Measurements from ENCODE around the gene TVP23A. TPM values are rescaled to one million over a fixed set of nuclear protein-coding genes. Genes with fewer than 3 reads are reported as not detected.

TVP23A gene
- total RNA-seq, 1 experiment from 2014 or later = not detected

GRCh38 chr16:10808218-10808617, 10.4 kb downstream of the TVP23A start:
- H3K4me1 ChIP-seq (ENCODE audit: insufficient read depth, low read length, poor library complexity, severe bottlenecking) = no peaks in the 10 kb centered on the region
- intact Hi-C loops (cut with micrococcal nuclease; ENCODE audit: unreplicated experiment) = no loop called here
- H3K36me3 ChIP-seq (ENCODE audit: insufficient read depth, low read length, poor library complexity, severe bottlenecking) = no peaks in the 10 kb centered on the region
- no peaks in the 10 kb centered on the region for H3K9me3 ChIP-seq (ENCODE audit: low read depth, low read length, poor library complexity, severe bottlenecking)
- no peaks in the 10 kb centered on the region for H3K27me3 ChIP-seq (replicated peaks; ENCODE audit: insufficient read depth, low read depth, low read length, poor library complexity)
- H3K27ac ChIP-seq (ENCODE audit: low read depth, low read length, poor library complexity, severe bottlenecking) = no peak overlapping the region
- H3K4me3 ChIP-seq (ENCODE audit: low read depth, low read length, poor library complexity, severe bottlenecking) = no peak overlapping the region
- CTCF ChIA-PET = no interaction called here
- BruUV-seq (replicated peaks) = no TSS peak
- POLR2A ChIA-PET (ENCODE audit: low non-redundant PET) = no interaction called here
- TF ChIP-seq EZH2 (IDR thresholded peaks at IDR 0.05; ENCODE audit: borderline replicate concordance, low read depth, low read length, poor library complexity, severe bottlenecking) (no peak), CTCF (conservative IDR thresholded peaks at IDR 0.05; ENCODE audit: low read depth, low read length) (no peak)
- no peak for DNase-seq (ENCODE audit: low spot score)

- DNase-seq (ENCODE audit: low spot score) = no peak
- intact Hi-C loops (cut with micrococcal nuclease; ENCODE audit: unreplicated experiment) = no loop called here
- no peaks in the 10 kb centered on the region for H3K4me1 ChIP-seq (ENCODE audit: insufficient read depth, low read length, poor library complexity, severe bottlenecking)
- H3K27ac ChIP-seq (ENCODE audit: low read depth, low read length, poor library complexity, severe bottlenecking) = no peak overlapping the region
- ChIA-PET CTCF (no interaction called here), POLR2A (ENCODE audit: low non-redundant PET) (no interaction called here)
- BruUV-seq (replicated peaks) = no TSS peak
- no peak overlapping the region for H3K4me3 ChIP-seq (ENCODE audit: low read depth, low read length, poor library complexity, severe bottlenecking)
- no peak for TF ChIP-seq CTCF (conservative IDR thresholded peaks at IDR 0.05; ENCODE audit: low read depth, low read length)
- no peak for TF ChIP-seq EZH2 (IDR thresholded peaks at IDR 0.05; ENCODE audit: borderline replicate concordance, low read depth, low read length, poor library complexity, severe bottlenecking)
- no peaks in the 10 kb centered on the region for H3K36me3 ChIP-seq (ENCODE audit: insufficient read depth, low read length, poor library complexity, severe bottlenecking)
- H3K9me3 ChIP-seq (ENCODE audit: low read depth, low read length, poor library complexity, severe bottlenecking) = no peaks in the 10 kb centered on the region
- no peaks in the 10 kb centered on the region for H3K27me3 ChIP-seq (replicated peaks; ENCODE audit: insufficient read depth, low read depth, low read length, poor library complexity)
These were observed 11.9 kb downstream of the TVP23A start for GRCh38 chr16:10806698-10807097.

- Histone ChIP-seq H3K4me1 (ENCODE audit: insufficient read depth, low read length, poor library complexity, severe bottlenecking) (no peaks in the 10 kb centered on the region), H3K27ac (ENCODE audit: low read depth, low read length, poor library complexity, severe bottlenecking) (no peak overlapping the region), H3K4me3 (ENCODE audit: low read depth, low read length, poor library complexity, severe bottlenecking) (no peak overlapping the region), H3K27me3 (replicated peaks; ENCODE audit: insufficient read depth, low read depth, low read length, poor library complexity) (no peaks in the 10 kb centered on the region), H3K36me3 (ENCODE audit: insufficient read depth, low read length, poor library complexity, severe bottlenecking) (no peaks in the 10 kb centered on the region), H3K9me3 (ENCODE audit: low read depth, low read length, poor library complexity, severe bottlenecking) (no peaks in the 10 kb centered on the region)
- intact Hi-C loops (cut with micrococcal nuclease; ENCODE audit: unreplicated experiment) = no loop called here
- POLR2A ChIA-PET (ENCODE audit: low non-redundant PET) = no interaction called here
- CTCF ChIA-PET = no interaction called here
- DNase-seq (ENCODE audit: low spot score) = no peak
- no TSS peak for BruUV-seq (replicated peaks)
- TF ChIP-seq CTCF (conservative IDR thresholded peaks at IDR 0.05; ENCODE audit: low read depth, low read length) (no peak), EZH2 (IDR thresholded peaks at IDR 0.05; ENCODE audit: borderline replicate concordance, low read depth, low read length, poor library complexity, severe bottlenecking) (no peak)
These were observed 13.3 kb downstream of the TVP23A start for GRCh38 chr16:10805334-10805733.
